Suprapubic skin (tissue), 3 donors: Measurements from ENCODE around the gene JUP.

Source experiments
- EP300 ChIP-seq: sonication (generic); formaldehyde crosslinking; IDR thresholded peaks from one replicate; pipeline ENCODE4 v1.6.1; 2017; ENCODE audit warnings: antibody characterized with exemption
- POLR2A ChIP-seq, 2 donors: fragments of 450-650 bp; IDR thresholded peaks; one replicate each; pipeline ENCODE4 v1.6.1; 2017; ENCODE audit warnings: antibody characterized with exemption in 2 of 2, mild to moderate bottlenecking in 2 of 2, moderate library complexity in 2 of 2
- TF ChIP-seq, protein P1 (sequence below), 2 donors: fragments of 200-600 bp in 1 of 2; fragments of 450-650 bp in 1 of 2; sonication (generic) in 1 of 2; IDR thresholded peaks; one replicate each; pipeline ENCODE4 v1.5.1; 2016 to 2019; ENCODE audit warnings: antibody characterized with exemption in 2 of 2, mild to moderate bottlenecking in 1 of 2, moderate library complexity in 1 of 2

GRCh38 chr17:41731836-41732235, 54.7 kb downstream of the JUP start:
- TF ChIP-seq, protein P1, sequence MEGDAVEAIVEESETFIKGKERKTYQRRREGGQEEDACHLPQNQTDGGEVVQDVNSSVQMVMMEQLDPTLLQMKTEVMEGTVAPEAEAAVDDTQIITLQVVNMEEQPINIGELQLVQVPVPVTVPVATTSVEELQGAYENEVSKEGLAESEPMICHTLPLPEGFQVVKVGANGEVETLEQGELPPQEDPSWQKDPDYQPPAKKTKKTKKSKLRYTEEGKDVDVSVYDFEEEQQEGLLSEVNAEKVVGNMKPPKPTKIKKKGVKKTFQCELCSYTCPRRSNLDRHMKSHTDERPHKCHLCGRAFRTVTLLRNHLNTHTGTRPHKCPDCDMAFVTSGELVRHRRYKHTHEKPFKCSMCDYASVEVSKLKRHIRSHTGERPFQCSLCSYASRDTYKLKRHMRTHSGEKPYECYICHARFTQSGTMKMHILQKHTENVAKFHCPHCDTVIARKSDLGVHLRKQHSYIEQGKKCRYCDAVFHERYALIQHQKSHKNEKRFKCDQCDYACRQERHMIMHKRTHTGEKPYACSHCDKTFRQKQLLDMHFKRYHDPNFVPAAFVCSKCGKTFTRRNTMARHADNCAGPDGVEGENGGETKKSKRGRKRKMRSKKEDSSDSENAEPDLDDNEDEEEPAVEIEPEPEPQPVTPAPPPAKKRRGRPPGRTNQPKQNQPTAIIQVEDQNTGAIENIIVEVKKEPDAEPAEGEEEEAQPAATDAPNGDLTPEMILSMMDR (IDR thresholded peaks at IDR 0.05), result no peak
- no peak for TF ChIP-seq POLR2A (IDR thresholded peaks at IDR 0.05)
- TF ChIP-seq EP300, result no peak
